C4-2B (cell line): ENCODE measurements around the gene SLC39A3.

Source experiments
- CTCF ChIP-seq: fragments of 450-650 bp; conservative IDR thresholded peaks from 2 replicates; pipeline ENCODE4 v1.5.1; 2017; ENCODE audit warnings: mild to moderate bottlenecking
- ZFX ChIP-seq: fragments of 450-650 bp; IDR thresholded peaks from 2 replicates; pipeline ENCODE4 v1.6.1; 2017

- TF ChIP-seq CTCF, result no peak
- TF ChIP-seq ZFX, result no peak
Measured at GRCh38 chr19:2734589-2735288, 5.1 kb downstream of the SLC39A3 start.
